MM.1S (cell line): Measurements from ENCODE around the gene HMGB1.

Source experiments
- DNase-seq: peaks from one replicate; pipeline ENCODE4 v3.0.0-alpha.2; 2015
- H2AFZ ChIP-seq: fragments of 300-600 bp; sonication (generic); 2 replicates; pipeline ENCODE4 v1.6.0; 2016; ENCODE audit warnings: antibody characterized with exemption, low read length
- H3F3A ChIP-seq: fragments of 300-600 bp; sonication (generic); 2 replicates; pipeline ENCODE4 v1.6.1; 2016; ENCODE audit warnings: mild to moderate bottlenecking, antibody characterized with exemption, low read length, moderate library complexity, mixed read lengths; ENCODE audit not compliant: insufficient read depth
- H3K27ac ChIP-seq: fragments of 300-600 bp; sonication (generic); 2 replicates; pipeline ENCODE4 v1.5.1; 2016; ENCODE audit warnings: mild to moderate bottlenecking, low read length
- H3K27me3 ChIP-seq: fragments of 300-600 bp; sonication (generic); replicated peaks from 2 replicates; pipeline ENCODE4 v1.6.0; 2016; ENCODE audit warnings: low read length; ENCODE audit not compliant: insufficient read depth
- H3K36me3 ChIP-seq: fragments of 300-600 bp; sonication (generic); replicated peaks from 2 replicates; pipeline ENCODE4 v1.6.1; 2016; ENCODE audit warnings: mild to moderate bottlenecking, low read length, mixed read lengths; ENCODE audit not compliant: insufficient read depth
- H3K4me1 ChIP-seq: fragments of 300-600 bp; sonication (generic); 2 replicates; pipeline ENCODE4 v1.6.1; 2016; ENCODE audit warnings: low read length, mixed read lengths
- H3K4me2 ChIP-seq: fragments of 300-600 bp; sonication (generic); 2 replicates; pipeline ENCODE4 v1.6.0; 2016; ENCODE audit warnings: low read depth, low read length
- H3K4me3 ChIP-seq: fragments of 300-600 bp; sonication (generic); 2 replicates; pipeline ENCODE4 v1.5.1; 2016; ENCODE audit warnings: low read length, mixed read lengths
- H3K79me2 ChIP-seq: fragments of 300-600 bp; sonication (generic); 2 replicates; pipeline ENCODE4 v1.6.1; 2016; ENCODE audit warnings: mixed run types, low read length, mixed read lengths
- H3K9ac ChIP-seq: fragments of 300-600 bp; sonication (generic); 2 replicates; pipeline ENCODE4 v1.6.1; 2016; ENCODE audit warnings: low read length, mixed read lengths
- H3K9me2 ChIP-seq: fragments of 300-600 bp; sonication (generic); replicated peaks from 2 replicates; pipeline ENCODE4 v1.6.1; 2016; ENCODE audit warnings: mild to moderate bottlenecking, low read length, mixed read lengths; ENCODE audit not compliant: insufficient read depth
- H3K9me3 ChIP-seq: fragments of 300-600 bp; sonication (generic); replicated peaks from 2 replicates; pipeline ENCODE4 v1.6.1; 2016; ENCODE audit warnings: mild to moderate bottlenecking, low read length, mixed read lengths; ENCODE audit not compliant: insufficient read depth
- H4K20me1 ChIP-seq: fragments of 300-600 bp; sonication (generic); 2 replicates; pipeline ENCODE4 v1.6.1; 2016; ENCODE audit warnings: mild to moderate bottlenecking, low read length, moderate library complexity, mixed read lengths; ENCODE audit not compliant: insufficient read depth
- EZH2 ChIP-seq: fragments of 300-600 bp; sonication (generic); optimal IDR thresholded peaks from 2 replicates; pipeline ENCODE3; 2017; ENCODE audit warnings: low read depth, mild to moderate bottlenecking, antibody characterized with exemption, low read length, mixed read lengths
- EZH2phosphoT487 ChIP-seq: fragments of 300-600 bp; sonication (generic); IDR thresholded peaks from 2 replicates; pipeline ENCODE4 v1.6.1; 2018; ENCODE audit warnings: antibody characterized with exemption, low read length
- TF ChIP-seq, protein P1 (sequence below): fragments of 300-600 bp; sonication (generic); IDR thresholded peaks from 2 replicates; pipeline ENCODE4 v1.5.1; 2016; ENCODE audit warnings: antibody characterized with exemption, low read length, mixed read lengths

Gene HMGB1

DNA sequence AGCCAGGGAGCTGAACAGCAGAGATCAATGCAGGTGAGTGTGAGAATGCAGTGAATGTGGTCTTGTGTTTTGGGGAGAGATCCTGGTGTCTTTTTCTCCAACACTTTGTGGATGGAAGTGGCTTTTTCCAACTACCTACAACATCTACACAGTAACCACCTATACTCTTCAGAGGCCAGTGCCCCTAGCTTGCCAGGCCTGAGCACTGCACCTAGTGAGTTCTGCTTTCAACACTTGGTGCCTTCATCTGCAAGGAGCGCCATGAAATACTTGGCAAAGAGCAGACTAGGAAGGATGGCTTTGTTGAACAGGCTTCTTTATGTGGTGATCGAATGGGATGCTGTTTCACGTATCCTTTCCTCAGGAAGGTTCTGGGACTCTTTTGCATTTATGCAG is 21.3 kb upstream of the HMGB1 start:
- H3K4me3 ChIP-seq = no peak overlapping the region
- no peak overlapping the region for H2AFZ ChIP-seq
- no peaks in the 10 kb centered on the region for H4K20me1 ChIP-seq
- H3K9ac ChIP-seq = no peak overlapping the region
- H3K9me2 ChIP-seq = no peaks in the 10 kb centered on the region
- H3F3A ChIP-seq = no peaks in the 10 kb centered on the region
- TF ChIP-seq, protein P1, sequence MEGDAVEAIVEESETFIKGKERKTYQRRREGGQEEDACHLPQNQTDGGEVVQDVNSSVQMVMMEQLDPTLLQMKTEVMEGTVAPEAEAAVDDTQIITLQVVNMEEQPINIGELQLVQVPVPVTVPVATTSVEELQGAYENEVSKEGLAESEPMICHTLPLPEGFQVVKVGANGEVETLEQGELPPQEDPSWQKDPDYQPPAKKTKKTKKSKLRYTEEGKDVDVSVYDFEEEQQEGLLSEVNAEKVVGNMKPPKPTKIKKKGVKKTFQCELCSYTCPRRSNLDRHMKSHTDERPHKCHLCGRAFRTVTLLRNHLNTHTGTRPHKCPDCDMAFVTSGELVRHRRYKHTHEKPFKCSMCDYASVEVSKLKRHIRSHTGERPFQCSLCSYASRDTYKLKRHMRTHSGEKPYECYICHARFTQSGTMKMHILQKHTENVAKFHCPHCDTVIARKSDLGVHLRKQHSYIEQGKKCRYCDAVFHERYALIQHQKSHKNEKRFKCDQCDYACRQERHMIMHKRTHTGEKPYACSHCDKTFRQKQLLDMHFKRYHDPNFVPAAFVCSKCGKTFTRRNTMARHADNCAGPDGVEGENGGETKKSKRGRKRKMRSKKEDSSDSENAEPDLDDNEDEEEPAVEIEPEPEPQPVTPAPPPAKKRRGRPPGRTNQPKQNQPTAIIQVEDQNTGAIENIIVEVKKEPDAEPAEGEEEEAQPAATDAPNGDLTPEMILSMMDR = no peak
- TF ChIP-seq EZH2phosphoT487 (no peak), EZH2 (no peak)
- H3K27me3 ChIP-seq = no peaks in the 10 kb centered on the region
- no peaks in the 10 kb centered on the region for H3K9me3 ChIP-seq
- no peak overlapping the region for H3K27ac ChIP-seq
- no peaks in the 10 kb centered on the region for H3K4me1 ChIP-seq
- no peak for DNase-seq
- H3K36me3 ChIP-seq = no peaks in the 10 kb centered on the region
- H3K79me2 ChIP-seq = no peaks in the 10 kb centered on the region
- H3K4me2 ChIP-seq = no peak overlapping the region

DNA sequence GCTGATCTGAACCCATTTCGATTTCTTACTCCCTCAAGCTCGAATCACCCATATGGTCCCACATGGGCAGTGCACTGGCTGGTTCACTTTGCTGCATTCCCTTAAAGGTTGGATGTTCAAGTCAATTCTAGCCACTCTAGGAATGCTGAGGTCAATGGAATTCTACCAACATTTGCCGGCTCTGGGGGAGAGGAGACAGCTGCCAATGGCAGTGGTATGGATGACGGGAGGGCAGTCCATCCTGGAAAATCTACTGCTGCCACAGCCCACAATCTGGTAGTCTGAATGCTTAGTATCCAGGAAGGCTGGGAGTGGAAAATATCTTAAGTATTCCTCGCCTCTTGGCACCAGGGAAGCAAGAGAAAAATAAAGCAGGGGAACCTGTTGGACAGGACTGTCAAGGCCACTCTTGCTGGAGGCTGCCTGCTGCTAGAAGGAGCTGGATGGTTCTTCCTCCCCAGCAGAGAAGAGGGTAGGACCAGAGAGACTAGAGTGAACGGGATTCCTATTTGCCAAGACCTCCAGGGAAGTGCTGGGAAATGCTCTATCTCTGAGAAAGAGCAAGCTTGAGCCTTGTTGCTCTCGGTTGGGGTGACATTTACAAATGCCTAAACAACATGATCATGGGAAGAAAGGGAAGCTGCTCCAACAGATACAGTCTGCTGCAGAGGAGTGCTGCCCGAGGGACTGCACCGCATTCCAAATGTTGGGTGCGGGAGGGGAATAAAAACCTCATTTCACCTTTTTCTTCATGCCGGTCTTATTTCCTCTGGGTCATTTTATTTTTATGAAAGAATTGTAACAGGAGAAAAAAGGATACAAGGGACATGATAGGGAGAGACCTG is 20.7 kb upstream of the HMGB1 start:
- Histone ChIP-seq H3F3A (no peaks in the 10 kb centered on the region), H4K20me1 (no peaks in the 10 kb centered on the region), H3K9ac (no peak overlapping the region), H3K9me2 (no peaks in the 10 kb centered on the region), H3K36me3 (no peaks in the 10 kb centered on the region), H2AFZ (no peak overlapping the region), H3K27ac (no peak overlapping the region), H3K9me3 (no peaks in the 10 kb centered on the region), H3K4me2 (no peak overlapping the region), H3K27me3 (no peaks in the 10 kb centered on the region), H3K4me3 (no peak overlapping the region), H3K4me1 (no peaks in the 10 kb centered on the region), H3K79me2 (no peaks in the 10 kb centered on the region)
- DNase-seq = no peak
- TF ChIP-seq EZH2phosphoT487 (no peak), EZH2 (no peak)
- TF ChIP-seq, protein P1 = no peak

DNA sequence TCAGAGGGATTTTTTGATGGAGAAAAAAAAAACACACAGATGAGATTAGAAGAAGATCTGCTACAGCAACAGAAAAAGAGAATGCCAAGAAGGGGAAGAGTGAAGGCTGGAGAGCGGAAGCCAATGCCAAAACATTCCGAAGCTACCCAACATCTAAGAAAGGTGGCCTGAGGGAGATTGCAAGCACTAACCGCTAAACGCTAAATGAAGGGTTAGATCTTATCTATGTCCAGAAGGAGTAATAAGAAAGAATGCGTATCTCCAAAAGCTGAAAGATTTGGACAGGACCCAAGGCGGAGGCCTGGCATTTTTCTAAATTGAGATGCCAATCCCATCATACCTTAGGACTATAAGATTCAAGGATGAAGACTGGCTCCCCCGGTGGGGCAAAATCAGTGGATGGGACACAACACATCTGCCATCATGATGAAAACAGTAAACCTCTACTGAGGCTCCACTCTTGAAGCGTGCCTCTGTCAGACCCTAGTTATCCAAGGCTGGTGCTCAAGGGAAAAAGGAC is 15.6 kb upstream of the HMGB1 start:
- no peak overlapping the region for H3K4me2 ChIP-seq
- no peaks in the 10 kb centered on the region for H3K9me2 ChIP-seq
- TF ChIP-seq EZH2 (no peak), EZH2phosphoT487 (no peak)
- TF ChIP-seq, protein P1 = no peak
- DNase-seq = no peak
- no peaks in the 10 kb centered on the region for H3F3A ChIP-seq
- no peak overlapping the region for H3K9ac ChIP-seq
- H3K27ac ChIP-seq = no peak overlapping the region
- no peaks in the 10 kb centered on the region for H3K9me3 ChIP-seq
- no peaks in the 10 kb centered on the region for H3K36me3 ChIP-seq
- no peaks in the 10 kb centered on the region for H4K20me1 ChIP-seq
- H3K27me3 ChIP-seq = no peaks in the 10 kb centered on the region
- H3K4me1 ChIP-seq = 0 out of 2 replicates have a peak, but pooled peaks cover 3% of the 10 kb centered on the region
- H2AFZ ChIP-seq = no peak overlapping the region
- no peaks in the 10 kb centered on the region for H3K79me2 ChIP-seq
- no peak overlapping the region for H3K4me3 ChIP-seq
